HG02973 (cell line): ENCODE measurements around the gene ILF3.

Experiments used
- ATAC-seq: cut with Tn5 transposase; IDR thresholded peaks from one replicate; pipeline ENCODE4 v1.9.1; 2021; ENCODE audit warnings: moderate library complexity; ENCODE audit not compliant: unreplicated experiment

The ILF3 gene

DNA sequence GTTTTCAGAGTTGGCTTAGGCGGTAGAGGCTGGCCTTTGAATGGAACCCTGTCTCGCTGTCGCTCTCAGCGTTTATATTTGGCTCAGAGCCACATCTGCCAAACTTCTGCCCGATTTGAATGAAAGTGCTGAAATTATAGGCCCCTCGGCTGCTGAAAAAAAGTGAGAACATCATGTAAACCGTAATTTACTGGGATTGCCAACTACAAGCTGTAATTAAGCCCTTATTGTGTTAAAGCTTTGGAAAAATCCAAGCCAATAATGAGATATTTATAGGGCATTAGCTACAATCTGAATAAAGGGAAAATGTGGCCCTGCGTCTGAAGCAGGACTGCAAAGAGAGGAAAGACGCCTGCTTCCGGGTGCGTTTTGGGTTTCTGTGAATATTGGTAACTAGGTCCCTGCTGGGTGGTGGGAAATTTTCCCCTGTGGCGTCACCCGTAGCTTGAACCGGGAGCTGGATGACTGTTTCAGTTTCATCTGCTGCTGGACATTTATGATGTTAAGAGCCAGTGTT lies 73.6 kb downstream of the ILF3 start:
- no peak for ATAC-seq

DNA sequence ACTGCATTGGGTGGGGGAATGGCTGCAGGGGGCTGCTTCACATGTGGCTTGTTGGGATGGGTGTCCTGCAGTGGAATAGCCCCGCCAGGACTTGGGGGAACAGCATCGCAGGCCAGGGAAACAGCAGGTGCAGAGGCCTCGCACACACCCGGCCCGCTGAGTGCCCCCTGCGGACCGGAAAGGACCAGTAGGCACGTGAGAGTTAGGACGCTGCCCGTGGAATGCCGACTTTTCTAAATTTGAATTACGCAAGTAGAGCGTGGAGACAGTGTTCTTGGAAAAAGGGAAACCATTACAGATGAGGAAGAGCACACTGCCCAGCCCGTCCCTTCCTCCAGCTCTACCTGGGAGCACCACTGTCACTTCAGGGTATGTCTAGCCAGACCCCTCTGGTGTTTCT lies 75.3 kb downstream of the ILF3 start:
- ATAC-seq, result no peak

DNA sequence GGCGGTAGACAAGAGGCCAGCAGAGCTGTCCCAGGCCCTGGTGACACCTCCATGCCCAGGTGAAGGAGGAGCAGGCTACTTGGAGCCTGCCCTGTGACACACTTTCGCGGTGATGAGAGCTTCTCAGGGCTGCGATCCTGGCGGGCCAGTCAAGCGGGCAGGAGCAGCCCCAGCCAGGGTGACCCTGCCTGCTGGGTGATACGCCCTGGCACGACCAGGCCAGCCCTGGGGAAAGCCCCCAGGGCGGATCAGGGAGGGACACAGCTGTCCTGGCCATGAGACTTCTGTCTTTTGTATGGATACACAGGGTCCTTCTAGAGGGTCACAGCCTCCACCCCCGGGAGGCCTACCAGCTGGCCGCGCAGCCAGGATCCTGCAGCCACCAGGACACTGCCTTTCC lies 76.8 kb downstream of the ILF3 start:
- ATAC-seq, result no peak

DNA sequence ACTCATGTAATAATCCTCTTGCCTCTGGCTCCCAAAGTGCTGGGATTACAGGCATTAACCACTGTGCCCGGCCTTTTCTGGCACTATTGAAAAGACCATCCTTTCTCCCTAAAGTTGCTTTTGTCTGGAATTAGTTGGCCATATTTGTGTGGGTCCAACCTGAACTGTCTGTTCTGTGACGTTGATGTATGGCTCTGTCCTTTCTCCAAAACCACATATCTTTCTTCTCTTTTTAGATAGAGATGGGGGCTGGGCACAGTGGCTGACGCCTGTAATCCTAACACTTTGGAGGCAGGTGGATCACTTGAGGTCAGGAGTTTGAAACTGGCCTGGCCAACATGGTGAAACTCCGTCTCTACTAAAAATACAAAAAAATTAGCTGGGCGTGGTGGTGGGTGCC lies 81.6 kb downstream of the ILF3 start:
- no peak for ATAC-seq

DNA sequence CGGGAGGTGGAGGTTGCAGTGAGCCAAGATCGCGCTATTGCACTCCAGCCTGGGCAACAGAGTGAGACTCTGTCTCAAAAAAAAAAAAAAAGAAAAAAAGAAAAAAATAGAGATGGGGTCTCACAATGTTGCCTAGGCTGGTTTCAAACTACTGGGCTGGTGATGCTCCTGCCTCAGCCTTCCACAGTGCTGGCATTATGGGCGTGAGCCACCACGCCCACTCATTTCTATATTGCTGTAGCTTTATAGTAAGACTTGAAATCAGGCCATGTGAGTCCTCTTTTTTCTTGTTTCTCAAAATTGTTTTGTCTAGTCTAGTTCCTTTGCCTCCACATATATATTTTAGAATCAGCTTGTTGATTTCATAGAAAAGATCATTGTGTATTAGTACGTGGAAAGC lies 82.0 kb downstream of the ILF3 start:
- no peak for ATAC-seq

DNA sequence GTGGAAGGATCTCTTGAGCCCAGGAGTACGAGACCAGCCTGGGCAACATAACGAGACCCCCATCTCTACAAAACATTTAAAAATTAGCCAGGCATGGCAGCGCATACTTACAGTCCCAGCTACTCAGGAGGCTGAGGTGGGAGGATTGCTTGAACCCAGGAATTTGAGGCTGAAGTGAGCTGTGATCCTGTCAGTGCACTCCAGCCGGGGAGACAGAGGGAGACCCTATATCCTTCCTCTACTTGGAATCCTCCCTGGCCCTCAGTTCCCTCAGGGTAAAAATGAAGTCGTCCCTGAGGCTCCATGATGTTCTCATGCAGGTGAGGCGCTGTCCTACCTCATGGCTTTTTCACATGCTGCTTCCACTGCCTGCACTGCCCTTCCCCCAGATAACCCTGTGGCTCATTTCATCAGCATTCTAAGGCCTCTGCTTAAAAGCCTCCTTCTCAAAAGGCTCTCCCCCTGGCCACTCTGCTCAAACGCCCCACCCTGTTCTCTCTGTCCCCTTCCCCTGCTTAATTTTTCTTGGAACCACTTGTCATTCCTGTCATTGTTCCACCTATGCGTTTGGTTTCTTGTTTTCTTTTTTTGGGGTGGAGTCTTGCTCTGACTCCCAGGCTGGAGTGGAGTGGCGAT lies 82.9 kb downstream of the ILF3 start:
- ATAC-seq, result no peak

DNA sequence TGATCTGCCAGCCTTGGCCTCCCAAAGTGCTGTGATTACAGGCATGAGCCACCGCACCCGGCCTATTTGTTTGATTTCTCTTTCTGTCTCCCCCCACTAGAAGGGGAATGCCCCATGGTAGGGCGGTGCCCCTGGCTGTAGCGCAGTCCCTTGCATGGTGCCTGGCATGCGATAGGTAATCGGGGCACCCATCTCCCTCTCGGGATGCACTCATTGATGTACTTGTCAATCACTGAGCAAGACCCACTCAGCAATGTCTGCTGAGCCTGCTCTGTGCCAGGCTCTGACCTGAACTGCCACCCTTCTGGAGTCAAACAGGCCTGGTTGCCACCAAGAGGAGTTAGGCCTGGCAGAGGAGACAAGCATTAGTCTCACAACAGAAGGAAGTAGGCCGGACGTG lies 83.6 kb downstream of the ILF3 start:
- ATAC-seq, result no peak

DNA sequence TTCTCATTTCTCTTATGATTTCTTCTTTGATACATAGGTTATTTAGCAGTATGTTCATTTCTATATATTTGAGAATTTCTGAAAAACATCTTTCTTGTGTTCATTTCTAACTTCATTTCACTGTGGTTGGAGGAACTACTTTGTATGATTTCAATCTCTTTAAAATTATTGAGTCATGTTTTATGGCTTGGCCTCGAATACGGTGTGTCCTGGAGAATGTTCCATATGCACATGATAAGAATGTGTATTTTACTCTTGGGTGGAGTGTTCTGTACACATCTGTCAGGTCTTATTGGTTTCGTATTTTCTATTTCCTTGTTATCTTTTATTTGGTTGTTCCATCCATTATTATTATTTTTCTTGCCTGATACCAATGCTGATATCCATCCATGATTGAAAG lies 86.7 kb downstream of the ILF3 start:
- ATAC-seq, result no peak
